Neural cell (in vitro differentiated cells): Measurements from ENCODE around the gene ISG20. TPM values are rescaled to one million over a fixed set of nuclear protein-coding genes. Genes with fewer than 3 reads are reported as not detected.

ENCODE experiments used
- H2AFZ ChIP-seq: fragments of 200-600, 300-800 bp; sonication (generic), shearing (Covaris generic); 2 replicates; pipeline ENCODE4 v1.6.0; 2014; ENCODE audit warnings: low read depth, mild to moderate bottlenecking, antibody characterized with exemption, low read length, moderate library complexity
- H3F3A ChIP-seq: fragments of 200-600 bp; shearing (Covaris generic); 2 replicates; pipeline ENCODE4 v1.6.1; 2016; ENCODE audit warnings: mild to moderate bottlenecking, moderate library complexity, mixed read lengths, antibody characterized with exemption, low read length; ENCODE audit not compliant: insufficient read depth, poor library complexity, severe bottlenecking
- H3K27ac ChIP-seq: fragments of 200-600, 300-800 bp; sonication (generic), shearing (Covaris generic); 2 replicates; pipeline ENCODE4 v1.5.1; 2014; ENCODE audit warnings: mild to moderate bottlenecking, low read length, moderate library complexity
- H3K27me3 ChIP-seq: fragments of 300-800, 200-600 bp; sonication (generic), shearing (Covaris generic); 2 replicates; pipeline ENCODE4 v1.6.0; 2014; ENCODE audit warnings: mild to moderate bottlenecking, low read depth, low read length, moderate library complexity; ENCODE audit not compliant: insufficient read depth
- H3K36me3 ChIP-seq: fragments of 300-800, 200-600 bp; sonication (generic), shearing (Covaris generic); 2 replicates; pipeline ENCODE4 v1.5.1; 2014; ENCODE audit warnings: mild to moderate bottlenecking, antibody characterized with exemption, low read length, moderate library complexity; ENCODE audit not compliant: insufficient read depth
- H3K4me2 ChIP-seq: fragments of 300-800, 200-600 bp; sonication (generic), shearing (Covaris generic); 2 replicates; pipeline ENCODE4 v1.6.0; 2014; ENCODE audit warnings: mild to moderate bottlenecking, low read length
- H3K4me3 ChIP-seq: fragments of 300-800, 200-600 bp; sonication (generic), shearing (Covaris generic); 2 replicates; pipeline ENCODE4 v1.5.1; 2014; ENCODE audit warnings: mild to moderate bottlenecking, low read length, moderate library complexity
- H3K79me2 ChIP-seq: fragments of 200-600 bp; shearing (Covaris generic); replicated peaks from 2 replicates; pipeline ENCODE4 v1.6.0; 2014; ENCODE audit warnings: mild to moderate bottlenecking, low read length, moderate library complexity; ENCODE audit not compliant: insufficient read depth
- H3K9ac ChIP-seq: fragments of 300-800, 200-600 bp; sonication (generic), shearing (Covaris generic); 2 replicates; pipeline ENCODE4 v1.6.1; 2016; ENCODE audit warnings: mild to moderate bottlenecking, low read length, mixed read lengths
- H3K9me2 ChIP-seq: fragments of 200-600 bp; shearing (Covaris generic); 2 replicates; pipeline ENCODE4 v1.6.1; 2016; ENCODE audit warnings: mild to moderate bottlenecking, low read length, mixed read lengths; ENCODE audit not compliant: insufficient read depth
- H3K9me3 ChIP-seq: fragments of 200-600, 300-800 bp; sonication (generic), shearing (Covaris generic); 2 replicates; pipeline ENCODE4 v1.6.1; 2016; ENCODE audit warnings: mild to moderate bottlenecking, mixed run types, low read length, moderate library complexity, mixed read lengths
- H4K20me1 ChIP-seq: fragments of 200-600 bp; shearing (Covaris generic); 2 replicates; pipeline ENCODE4 v1.6.1; 2016; ENCODE audit warnings: mild to moderate bottlenecking, mixed run types; ENCODE audit not compliant: insufficient read depth
- EP300 ChIP-seq: fragments of 450-650 bp; conservative IDR thresholded peaks from 2 replicates; pipeline ENCODE4 v1.6.1; 2014; ENCODE audit warnings: antibody characterized with exemption, mild to moderate bottlenecking, moderate library complexity; ENCODE audit not compliant: poor library complexity, severe bottlenecking
- EZH2 ChIP-seq: fragments of 200-600, 300-800 bp; shearing (Covaris generic), sonication (generic); IDR thresholded peaks from 2 replicates; pipeline ENCODE4 v1.6.1; 2014; ENCODE audit warnings: antibody characterized with exemption, low read length, borderline replicate concordance, mild to moderate bottlenecking; ENCODE audit not compliant: insufficient read depth, poor library complexity, severe bottlenecking
- MXI1 ChIP-seq: fragments of 450-650 bp; conservative IDR thresholded peaks from 2 replicates; pipeline ENCODE4 v1.6.1; 2014; ENCODE audit warnings: antibody characterized with exemption, mild to moderate bottlenecking; ENCODE audit not compliant: poor library complexity, severe bottlenecking
- POLR2AphosphoS5 ChIP-seq: IDR thresholded peaks from 2 replicates; pipeline ENCODE4 v1.6.1; 2012
- RAD21 ChIP-seq: fragments of 450-650 bp; conservative IDR thresholded peaks from 2 replicates; pipeline ENCODE4 v1.6.1; 2014; ENCODE audit warnings: antibody characterized with exemption, mild to moderate bottlenecking, moderate library complexity
- REST ChIP-seq: IDR thresholded peaks from 2 replicates; pipeline ENCODE4 v1.6.1; 2012; ENCODE audit warnings: borderline replicate concordance
- SMC3 ChIP-seq: fragments of 450-650 bp; conservative IDR thresholded peaks from 2 replicates; pipeline ENCODE4 v1.6.1; 2014; ENCODE audit warnings: antibody characterized with exemption, mild to moderate bottlenecking, moderate library complexity; ENCODE audit not compliant: poor library complexity
- TAF1 ChIP-seq: IDR thresholded peaks from 2 replicates; pipeline ENCODE4 v1.6.1; 2012; ENCODE audit warnings: low read depth
- polyA plus RNA-seq: library from polyadenylated mRNA; depleted of rRNA; stranded (reverse); fragments of >200 nt; gene quantifications from 2 replicates; pipeline ENCODE4 v1.2.3, GENCODE V29; 2014
- TF ChIP-seq, protein P1 (sequence below): fragments of 450-650 bp; IDR thresholded peaks from 2 replicates; pipeline ENCODE4 v1.5.1; 2014; ENCODE audit warnings: antibody characterized with exemption, mild to moderate bottlenecking, moderate library complexity; ENCODE audit not compliant: poor library complexity, severe bottlenecking

Gene ISG20
- polyA plus RNA-seq, 1 donor from 2014 or later = 0.88 TPM

- TF ChIP-seq EZH2 (no peak), POLR2AphosphoS5 (no peak), REST (no peak), EP300 (no peak), RAD21 (no peak), SMC3 (no peak), MXI1 (no peak), TAF1 (no peak)
- TF ChIP-seq, protein P1, sequence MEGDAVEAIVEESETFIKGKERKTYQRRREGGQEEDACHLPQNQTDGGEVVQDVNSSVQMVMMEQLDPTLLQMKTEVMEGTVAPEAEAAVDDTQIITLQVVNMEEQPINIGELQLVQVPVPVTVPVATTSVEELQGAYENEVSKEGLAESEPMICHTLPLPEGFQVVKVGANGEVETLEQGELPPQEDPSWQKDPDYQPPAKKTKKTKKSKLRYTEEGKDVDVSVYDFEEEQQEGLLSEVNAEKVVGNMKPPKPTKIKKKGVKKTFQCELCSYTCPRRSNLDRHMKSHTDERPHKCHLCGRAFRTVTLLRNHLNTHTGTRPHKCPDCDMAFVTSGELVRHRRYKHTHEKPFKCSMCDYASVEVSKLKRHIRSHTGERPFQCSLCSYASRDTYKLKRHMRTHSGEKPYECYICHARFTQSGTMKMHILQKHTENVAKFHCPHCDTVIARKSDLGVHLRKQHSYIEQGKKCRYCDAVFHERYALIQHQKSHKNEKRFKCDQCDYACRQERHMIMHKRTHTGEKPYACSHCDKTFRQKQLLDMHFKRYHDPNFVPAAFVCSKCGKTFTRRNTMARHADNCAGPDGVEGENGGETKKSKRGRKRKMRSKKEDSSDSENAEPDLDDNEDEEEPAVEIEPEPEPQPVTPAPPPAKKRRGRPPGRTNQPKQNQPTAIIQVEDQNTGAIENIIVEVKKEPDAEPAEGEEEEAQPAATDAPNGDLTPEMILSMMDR = no peak
- Histone ChIP-seq H3K9ac (no peak overlapping the region), H3K9me2 (no peaks in the 10 kb centered on the region), H3K9me3 (no peaks in the 10 kb centered on the region), H4K20me1 (no peaks in the 10 kb centered on the region), H2AFZ (no peak overlapping the region), H3K4me3 (no peak overlapping the region), H3K4me2 (no peak overlapping the region), H3K27ac (no peak overlapping the region), H3K36me3 (no peaks in the 10 kb centered on the region), H3K27me3 (no peaks in the 10 kb centered on the region), H3K79me2 (no peaks in the 10 kb centered on the region), H3F3A (no peaks in the 10 kb centered on the region)
Measured at GRCh38 chr15:88647351-88648105, 8.7 kb downstream of the ISG20 start.

- Histone ChIP-seq H3K9me3 (no peaks in the 10 kb centered on the region), H3F3A (no peaks in the 10 kb centered on the region), H2AFZ (no peak overlapping the region), H3K4me2 (no peak overlapping the region), H3K9ac (no peak overlapping the region), H3K27me3 (no peaks in the 10 kb centered on the region), H4K20me1 (no peaks in the 10 kb centered on the region), H3K4me3 (no peak overlapping the region), H3K27ac (no peak overlapping the region), H3K9me2 (no peaks in the 10 kb centered on the region), H3K79me2 (no peaks in the 10 kb centered on the region), H3K36me3 (no peaks in the 10 kb centered on the region)
- no peak for TF ChIP-seq POLR2AphosphoS5
- TF ChIP-seq, protein P1 = no peak
- no peak for TF ChIP-seq TAF1
- TF ChIP-seq EP300 = no peak
- TF ChIP-seq REST = no peak
- no peak for TF ChIP-seq MXI1
- TF ChIP-seq EZH2 = no peak
- no peak for TF ChIP-seq SMC3
- TF ChIP-seq RAD21 = no peak
Measured at GRCh38 chr15:88648357-88649214, 9.8 kb downstream of the ISG20 start.
